Measurements from ENCODE around the gene ZNRF3. TPM values are rescaled to one million over a fixed set of nuclear protein-coding genes. Genes with fewer than 3 reads are reported as not detected.
"Not testable (repeated sequence)": the region's sequence is repeated elsewhere in the genome, so short reads cannot be mapped to it uniquely, and the experiment has no call there.

Gene ZNRF3
- total RNA-seq, 1 experiment from 2014 or later = 2.6 TPM

DNA sequence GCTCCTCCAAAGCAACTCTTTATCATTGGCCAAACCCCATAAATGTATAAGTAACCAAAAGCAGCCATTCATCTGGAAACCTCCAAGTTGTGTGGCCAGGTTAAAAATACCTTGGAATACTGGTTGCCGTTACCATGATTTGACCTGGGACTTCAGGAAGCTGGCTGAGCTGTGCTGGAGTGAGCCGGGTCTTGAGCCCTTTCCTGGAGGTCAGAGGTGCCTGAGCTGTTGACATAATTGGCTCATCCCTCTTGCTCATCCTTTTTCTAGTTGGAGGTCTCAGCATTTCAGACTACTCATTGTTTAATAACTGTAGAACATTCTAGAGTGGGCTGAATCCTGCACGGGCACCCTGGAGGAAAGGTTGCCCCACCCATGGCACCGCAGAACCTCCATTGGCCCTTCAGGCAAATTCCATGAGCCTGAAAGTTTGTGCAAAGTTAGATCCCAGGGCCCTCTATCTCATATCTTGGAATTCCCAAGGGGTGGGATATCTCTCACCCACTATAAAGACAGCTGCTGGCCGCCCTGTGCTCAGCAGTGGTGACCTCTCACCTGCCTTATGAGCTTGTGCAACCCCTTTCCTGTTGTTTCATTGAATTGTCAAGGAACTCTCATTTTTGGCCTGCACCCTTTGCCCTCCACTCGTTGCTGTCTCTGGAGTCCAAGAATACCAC, 101.2 kb downstream of the ZNRF3 start:
- DNase-seq (ENCODE audit: low spot score) = no peak

- DNase-seq (ENCODE audit: low spot score) = no peak
Measured at GRCh38 chr22:28985581-28986290, 102.4 kb downstream of the ZNRF3 start.

GRCh38 chr22:28986366-28986765, 103.0 kb downstream of the ZNRF3 start:
- no peak for DNase-seq (ENCODE audit: low spot score)

DNA sequence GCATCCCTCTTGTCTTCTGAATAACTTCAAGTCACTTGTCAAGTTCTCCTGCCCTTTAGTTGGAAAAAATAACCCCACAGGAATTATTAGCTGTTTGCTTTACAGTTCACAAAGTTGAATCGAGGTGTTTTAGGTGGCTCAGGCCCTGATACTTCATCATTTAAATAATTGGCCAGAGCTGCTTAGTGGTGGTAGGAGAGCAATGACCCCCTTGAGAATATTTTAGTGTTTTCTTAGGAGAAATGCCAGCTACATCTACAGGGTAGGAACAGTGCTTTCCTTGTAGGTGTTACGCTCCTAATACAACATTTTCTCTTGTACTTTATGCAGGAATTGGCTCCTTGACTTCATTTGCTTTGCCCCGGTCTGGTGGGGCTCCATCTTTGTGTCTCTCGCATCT, 105.1 kb downstream of the ZNRF3 start:
- DNase-seq (ENCODE audit: low spot score) = no peak

GRCh38 chr22:28989035-28989464, 105.7 kb downstream of the ZNRF3 start:
- DNase-seq (ENCODE audit: low spot score) = no peak

GRCh38 chr22:28989484-28989883, 106.1 kb downstream of the ZNRF3 start:
- DNase-seq (ENCODE audit: low spot score) = no peak

- DNase-seq (ENCODE audit: low spot score) = no peak
Measured at GRCh38 chr22:28989912-28990311, 106.5 kb downstream of the ZNRF3 start.

- DNase-seq (ENCODE audit: low spot score) = no peak
Measured at GRCh38 chr22:28992565-28993356, 109.4 kb downstream of the ZNRF3 start.

DNA sequence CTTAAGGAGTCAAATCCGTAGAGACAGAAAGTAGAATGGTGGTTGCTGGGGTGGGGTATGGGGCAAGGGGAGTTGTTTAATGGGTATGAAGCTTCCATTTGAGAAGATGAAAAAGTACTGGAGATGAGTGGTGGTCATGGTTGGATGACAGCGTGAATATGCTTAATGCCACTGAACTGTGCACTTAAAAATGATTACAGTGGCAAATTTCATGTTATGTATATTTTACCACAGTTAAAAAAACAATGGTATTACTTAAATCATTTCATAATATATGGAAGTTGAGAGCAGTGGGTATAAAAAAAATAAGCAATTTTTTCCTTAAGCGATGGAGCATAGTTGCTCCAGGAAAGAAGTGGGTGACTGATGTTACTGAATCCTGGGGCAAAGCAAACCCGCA, 111.2 kb downstream of the ZNRF3 start:
- DNase-seq (ENCODE audit: low spot score) = no peak

GRCh38 chr22:28995551-28995950, 112.2 kb downstream of the ZNRF3 start:
- no peak for DNase-seq (ENCODE audit: low spot score)

DNA sequence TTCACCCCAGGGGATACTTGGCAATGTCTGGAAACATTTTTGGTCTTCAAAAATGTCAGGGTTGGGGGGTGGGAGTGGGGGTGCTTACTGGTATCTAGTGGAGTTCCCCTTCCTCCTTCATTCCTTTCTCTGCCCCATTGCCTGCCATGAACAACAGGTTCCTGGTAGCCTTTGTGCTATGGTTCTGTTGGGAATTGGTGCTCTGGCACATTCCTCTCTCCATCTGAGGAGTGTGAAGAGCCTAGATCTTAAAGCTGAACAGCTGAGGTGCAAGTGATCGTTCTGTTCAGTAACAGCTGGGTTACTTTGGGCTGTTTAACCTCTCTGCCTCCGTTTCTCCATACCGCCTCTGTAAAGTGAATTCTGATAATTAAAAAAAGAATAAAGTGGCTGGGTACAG, 114.0 kb downstream of the ZNRF3 start:
- no peak for DNase-seq (ENCODE audit: low spot score)

DNA sequence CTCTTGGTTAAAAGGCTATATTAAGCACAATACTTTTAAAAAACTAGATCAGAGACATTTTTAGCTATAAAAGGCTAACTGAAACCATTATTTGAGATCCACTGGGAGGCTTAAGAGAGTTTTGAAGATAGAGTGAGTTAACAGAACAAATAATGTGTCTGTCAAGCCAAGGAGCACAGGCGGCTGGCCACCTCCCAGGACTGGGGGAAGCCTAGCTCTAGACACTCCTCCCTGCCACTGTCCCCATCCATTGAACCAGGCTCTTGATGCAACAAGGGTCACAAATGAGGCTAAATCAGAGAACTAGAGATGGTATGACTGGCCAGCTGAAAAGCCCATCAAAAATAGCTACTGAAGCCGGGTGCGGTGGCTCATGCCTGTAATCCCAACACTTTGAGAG, 115.3 kb downstream of the ZNRF3 start:
- no peak for DNase-seq (ENCODE audit: low spot score)

DNA sequence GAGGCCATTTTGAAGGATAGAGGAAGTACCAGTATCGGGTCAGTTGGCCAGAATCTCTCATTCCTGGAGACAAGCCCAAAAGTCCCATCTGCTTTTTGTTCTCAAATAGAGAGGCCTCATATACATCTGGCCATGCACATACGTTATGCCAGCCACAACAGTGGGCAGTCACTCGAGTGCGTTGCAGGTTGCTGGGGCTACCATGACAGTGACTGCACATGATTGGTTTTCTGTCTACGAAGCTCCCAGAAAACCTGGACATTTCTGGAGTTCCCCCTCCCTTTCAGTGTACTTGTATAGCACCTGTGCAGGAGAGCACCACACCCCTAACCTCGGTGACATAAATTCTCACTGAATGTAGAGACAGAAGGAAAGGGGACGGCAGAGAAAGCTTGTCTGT, 116.1 kb downstream of the ZNRF3 start:
- no peak for DNase-seq (ENCODE audit: low spot score)

- no peak for DNase-seq (ENCODE audit: low spot score)
Measured at GRCh38 chr22:28999919-29000556, 116.7 kb downstream of the ZNRF3 start.

GRCh38 chr22:29000641-29001040, 117.3 kb downstream of the ZNRF3 start:
- no peak for DNase-seq (ENCODE audit: low spot score)

DNA sequence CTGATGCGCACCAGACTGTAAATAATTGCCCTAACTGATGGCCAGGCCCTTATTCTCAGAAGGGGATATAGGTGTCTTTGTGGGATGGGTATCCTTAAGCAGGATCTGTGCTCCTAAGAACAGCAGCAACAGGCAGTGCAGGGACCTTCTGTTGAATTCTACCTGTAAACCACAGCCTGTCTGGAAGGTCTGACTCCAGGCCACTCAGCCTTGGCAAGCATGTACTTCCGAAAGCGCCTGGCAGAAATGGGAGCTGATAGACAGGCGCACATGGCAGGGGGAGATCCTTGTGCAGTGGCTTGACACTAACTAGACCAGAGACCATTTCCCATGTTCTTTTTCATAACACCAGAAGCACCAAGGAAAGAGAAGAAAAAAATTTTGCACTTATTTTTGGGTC, 119.2 kb downstream of the ZNRF3 start:
- no peak for DNase-seq (ENCODE audit: low spot score)

GRCh38 chr22:29003552-29003951, 120.2 kb downstream of the ZNRF3 start:
- DNase-seq (ENCODE audit: low spot score) = no peak

DNA sequence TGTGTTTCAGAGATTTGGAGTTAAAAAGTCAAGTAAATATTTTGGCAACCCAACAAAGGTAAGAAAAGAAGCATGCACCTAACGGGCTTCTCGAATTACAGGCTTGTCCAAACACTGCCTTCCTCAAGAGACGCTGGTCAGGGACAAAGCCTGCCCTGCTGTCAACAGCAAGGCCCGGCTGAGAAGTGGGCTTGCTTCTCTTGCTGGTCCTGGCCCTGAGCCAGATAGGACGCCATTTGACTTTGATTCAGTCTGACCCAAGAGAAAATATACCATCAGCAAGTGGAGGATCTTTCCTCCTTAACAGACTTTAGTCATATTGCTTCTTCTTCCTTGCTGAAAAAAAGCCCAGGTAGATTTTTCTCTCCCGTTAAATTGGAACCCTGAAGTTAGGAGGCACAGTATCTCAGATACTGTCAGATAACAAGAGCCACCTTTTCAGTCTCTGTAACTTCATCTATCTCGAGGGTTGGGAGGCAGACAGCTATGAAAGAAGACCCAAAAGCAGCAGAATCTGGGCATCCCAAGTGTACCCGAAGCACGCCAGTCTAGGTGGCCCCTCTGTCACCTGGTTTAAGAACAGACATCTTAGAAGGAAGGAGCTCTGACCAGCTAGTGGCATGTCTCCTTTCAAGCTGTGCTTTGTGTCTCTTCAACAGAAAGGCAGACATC, 120.7 kb downstream of the ZNRF3 start:
- DNase-seq (ENCODE audit: low spot score) = no peak

DNA sequence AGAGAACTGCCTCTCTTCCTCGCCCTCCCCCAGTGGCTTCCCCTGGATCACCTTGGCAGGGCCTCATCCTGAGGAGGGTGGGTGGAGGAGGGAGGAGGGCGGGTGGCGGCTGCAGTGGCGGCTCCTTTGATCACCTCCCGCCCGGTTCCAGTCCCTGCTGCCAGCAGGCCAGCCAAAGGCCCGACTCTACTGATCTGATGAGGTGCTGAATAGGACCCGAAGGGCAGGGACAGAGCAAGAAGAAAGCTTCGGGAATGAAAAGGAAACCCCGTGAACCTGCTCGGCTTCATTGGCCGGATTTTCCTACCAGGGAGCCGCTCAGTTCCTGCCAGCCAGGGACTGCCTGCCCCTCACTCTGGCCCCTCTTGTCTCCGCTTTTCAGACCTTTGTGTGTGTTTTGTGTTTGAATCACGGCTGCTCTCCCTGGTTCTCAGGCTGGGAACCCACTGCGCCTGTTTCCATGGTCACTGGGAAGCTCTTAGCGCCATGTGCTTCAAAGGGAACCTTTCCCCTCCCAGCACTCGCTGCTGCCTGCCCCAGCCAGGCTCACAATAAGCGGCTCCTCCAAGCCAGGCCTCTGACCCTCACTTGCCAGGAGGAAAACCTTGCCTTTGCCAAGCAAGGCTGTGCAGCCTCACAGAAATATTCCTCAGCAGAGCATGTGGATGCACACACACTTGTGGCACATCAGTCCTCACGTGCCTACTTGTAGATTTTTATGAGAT, 121.4 kb downstream of the ZNRF3 start:
- no peak for DNase-seq (ENCODE audit: low spot score)

DNA sequence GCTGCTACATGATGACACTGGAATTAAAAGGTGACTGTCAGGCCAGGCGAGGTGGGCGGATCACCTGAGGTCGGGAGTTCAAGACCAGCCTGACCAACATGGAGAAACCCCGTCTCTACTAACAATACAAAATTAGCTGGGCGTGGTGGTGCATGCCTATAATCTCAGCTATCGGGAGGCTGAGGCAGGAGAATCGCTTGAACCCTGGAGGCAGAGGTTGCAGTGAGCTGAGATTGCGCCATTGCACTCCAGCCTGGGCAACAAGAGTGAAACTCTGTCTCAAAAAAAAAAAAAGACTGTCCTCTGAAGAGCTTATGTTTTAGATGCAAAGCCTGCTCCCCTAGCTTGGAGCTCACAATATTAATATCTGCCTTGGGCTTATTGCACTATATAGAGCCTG, 122.4 kb downstream of the ZNRF3 start:
- DNase-seq (ENCODE audit: low spot score) = not testable (repeated sequence)

DNA sequence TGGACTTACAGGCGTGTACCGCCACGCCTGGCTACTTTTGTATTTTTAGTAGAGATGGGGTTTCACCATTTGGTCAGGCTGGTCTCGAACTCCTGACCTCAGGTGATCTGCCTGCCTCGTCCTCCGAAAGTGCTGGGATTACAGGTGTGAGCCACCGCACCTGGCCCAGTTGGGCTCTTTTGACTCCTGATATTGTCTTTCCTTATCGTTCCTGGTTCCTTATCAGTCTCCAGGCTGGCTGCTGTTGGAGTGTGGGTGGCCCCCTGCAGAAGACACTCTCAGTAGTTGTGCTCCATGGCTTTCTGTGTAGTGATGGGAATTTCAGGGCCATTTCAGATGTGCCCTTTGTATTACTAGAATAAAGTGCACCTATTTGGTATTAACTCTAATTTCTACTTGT, 123.0 kb downstream of the ZNRF3 start:
- DNase-seq (ENCODE audit: low spot score) = no peak
